ENCODE results near the gene ZFP69B.

GRCh38 chr1:40404670-40405462 lies 45.4 kb upstream of the ZFP69B start:
- TF ChIP-seq ZEB2 (tag by site-specific recombination; IDR thresholded peaks at IDR 0.05) (no peak), CTCF (tag by site-specific recombination; IDR thresholded peaks at IDR 0.05) (peak; percentile 63; the same call in 1 of the 2 replicates), ZBTB21 (tag by site-specific recombination; IDR thresholded peaks at IDR 0.05) (no peak), ZNF184 (tag by site-specific recombination; IDR thresholded peaks at IDR 0.05) (no peak), ZNF768 (tag by site-specific recombination; IDR thresholded peaks at IDR 0.05) (no peak), HOXD13 (CRISPR knock-in tag; IDR thresholded peaks at IDR 0.05; ENCODE audit: borderline replicate concordance) (no peak), ZNF785 (tag by site-specific recombination; IDR thresholded peaks at IDR 0.05) (no peak), KLF16 (tag by site-specific recombination; IDR thresholded peaks at IDR 0.05) (no peak), ZBTB20 (tag by site-specific recombination; IDR thresholded peaks at IDR 0.05) (no peak), ZNF114 (tag by site-specific recombination; IDR thresholded peaks at IDR 0.05) (no peak), ZNF707 (tag by site-specific recombination; IDR thresholded peaks at IDR 0.05) (no peak), REST (tag by site-specific recombination; IDR thresholded peaks at IDR 0.05) (no peak), ZFP41 (tag by site-specific recombination; IDR thresholded peaks at IDR 0.05; ENCODE audit: borderline replicate concordance) (no peak)
